ENCODE data around the gene TOMM34.

GRCh38 chr20:44997171-44997570, 37.0 kb upstream of the TOMM34 start:
- TF ChIP-seq GATA3 (IDR thresholded peaks at IDR 0.05; ENCODE audit: low read depth, low read length) (no peak), GATA2 (IDR thresholded peaks at IDR 0.05; ENCODE audit: low read depth, low read length) (no peak)
